Lower lobe of right lung (tissue), 2 donors: ENCODE measurements around the gene NID2. TPM values are rescaled to one million over a fixed set of nuclear protein-coding genes. Genes with fewer than 3 reads are reported as not detected.

Source experiments
- ATAC-seq, 2 donors: fragments of 200-7000 bp; cut with Tn5 transposase; one replicate each; pipeline ENCODE4 v1.9.1; 2020 to 2022; ENCODE audit warnings: mild to moderate bottlenecking in 2 of 2, moderate library complexity in 2 of 2
- DNase-seq: peaks from one replicate; pipeline ENCODE4 v3.0.0-alpha.2; 2020
- H3K27ac ChIP-seq: fragments of 200-600 bp; one replicate; pipeline ENCODE4 v1.8.0; 2022
- H3K27me3 ChIP-seq: fragments of 200-600 bp; one replicate; pipeline ENCODE4 v1.8.0; 2022; ENCODE audit warnings: low read depth
- H3K36me3 ChIP-seq: fragments of 200-600 bp; one replicate; pipeline ENCODE4 v1.8.0; 2022; ENCODE audit warnings: mild to moderate bottlenecking
- H3K4me1 ChIP-seq: fragments of 200-600 bp; one replicate; pipeline ENCODE4 v1.8.0; 2022
- H3K4me3 ChIP-seq: fragments of 200-600 bp; one replicate; pipeline ENCODE4 v1.8.0; 2022; ENCODE audit warnings: mild to moderate bottlenecking
- H3K9me3 ChIP-seq: fragments of 200-600 bp; one replicate; pipeline ENCODE4 v1.8.0; 2022
- CTCF ChIP-seq: fragments of 200-600 bp; IDR thresholded peaks from one replicate; pipeline ENCODE4 v1.8.0; 2022; ENCODE audit warnings: antibody characterized with exemption, mild to moderate bottlenecking
- intact Hi-C: fragments of 100-400 bp; cut with DNase I; formaldehyde crosslinking; loops from one replicate; pipeline ENCODE4 v1.11.0; 2022
- total RNA-seq: library from RNA; stranded (reverse); fragmentation: NEBNext Ultra II Directional; extraction: Animal tissue kit (Norgen Biotek cat#: 25700); gene quantifications from one replicate; pipeline ENCODE4 v1.2.1, GENCODE V29; 2021
- donor health status: DM: no; HTN: yes; CAD: no; lungs with severe emphysema.

The NID2 gene
- total RNA-seq, 1 donor from 2014 or later: 14.6 TPM

GRCh38 chr14:52110441-52111086, 41.7 kb upstream of the NID2 start:
- Histone ChIP-seq H3K27me3 (no peaks in the 10 kb centered on the region), H3K36me3 (no peaks in the 10 kb centered on the region), H3K9me3 (no peaks in the 10 kb centered on the region), H3K4me1 (no peaks in the 10 kb centered on the region), H3K27ac (no peak overlapping the region), H3K4me3 (no peak overlapping the region)
- no peak for TF ChIP-seq CTCF
- intact Hi-C loops: no loop called here
- ATAC-seq: no peak
- DNase-seq: no peak

GRCh38 chr14:52108823-52109222, 40.0 kb upstream of the NID2 start:
- Histone ChIP-seq H3K4me1 (no peaks in the 10 kb centered on the region), H3K9me3 (no peaks in the 10 kb centered on the region), H3K4me3 (no peak overlapping the region), H3K36me3 (no peaks in the 10 kb centered on the region), H3K27ac (no peak overlapping the region), H3K27me3 (no peaks in the 10 kb centered on the region)
- no peak for TF ChIP-seq CTCF
- intact Hi-C loops: no loop called here
- no peak for ATAC-seq
- DNase-seq: no peak

- DNase-seq: no peak
- Histone ChIP-seq H3K27me3 (no peaks in the 10 kb centered on the region), H3K4me3 (no peak overlapping the region), H3K27ac (no peak overlapping the region), H3K36me3 (no peaks in the 10 kb centered on the region), H3K9me3 (no peaks in the 10 kb centered on the region), H3K4me1 (no peaks in the 10 kb centered on the region)
- intact Hi-C loops: no loop called here
- ATAC-seq: no peak
- TF ChIP-seq CTCF: no peak
Observed at GRCh38 chr14:52106840-52107239, 38.0 kb upstream of the NID2 start.

GRCh38 chr14:52103416-52103815, 34.6 kb upstream of the NID2 start:
- ATAC-seq: no peak
- no peak overlapping the region for H3K27ac ChIP-seq

GRCh38 chr14:52095794-52096193, 26.9 kb upstream of the NID2 start:
- intact Hi-C loops: no loop called here
- H3K4me3 ChIP-seq: no peak overlapping the region
- no peak for ATAC-seq
- no peaks in the 10 kb centered on the region for H3K9me3 ChIP-seq
- no peak for TF ChIP-seq CTCF
- no peaks in the 10 kb centered on the region for H3K27me3 ChIP-seq
- DNase-seq: no peak
- no peaks in the 10 kb centered on the region for H3K36me3 ChIP-seq
- H3K27ac ChIP-seq: no peak overlapping the region
- no peaks in the 10 kb centered on the region for H3K4me1 ChIP-seq

More at GRCh38 chr14:52103416-52103815, 34.6 kb upstream of the NID2 start:
- no peak for DNase-seq
- intact Hi-C loops: no loop called here
- H3K27me3 ChIP-seq: no peaks in the 10 kb centered on the region
- H3K36me3 ChIP-seq: no peaks in the 10 kb centered on the region
- H3K9me3 ChIP-seq: no peaks in the 10 kb centered on the region
- no peaks in the 10 kb centered on the region for H3K4me1 ChIP-seq
- no peak for TF ChIP-seq CTCF
- H3K4me3 ChIP-seq: no peak overlapping the region

GRCh38 chr14:52095336-52095735, 26.5 kb upstream of the NID2 start:
- Histone ChIP-seq H3K9me3 (no peaks in the 10 kb centered on the region), H3K4me1 (no peaks in the 10 kb centered on the region), H3K36me3 (no peaks in the 10 kb centered on the region), H3K27ac (no peak overlapping the region), H3K27me3 (no peaks in the 10 kb centered on the region), H3K4me3 (no peak overlapping the region)
- TF ChIP-seq CTCF: no peak
- ATAC-seq: no peak
- no peak for DNase-seq
- intact Hi-C loops: no loop called here
